Measurements from ENCODE around the gene ADAMTS3. TPM values are rescaled to one million over a fixed set of nuclear protein-coding genes. Genes with fewer than 3 reads are reported as not detected.

Gene ADAMTS3
- total RNA-seq, 2 donors from 2014 or later = 2.3 to 5.4 TPM

GRCh38 chr4:72513227-72513626 lies 55.8 kb downstream of the ADAMTS3 start:
- H3K27me3 ChIP-seq (replicated peaks; ENCODE audit: insufficient read depth) = no peaks in the 10 kb centered on the region
- H3K36me3 ChIP-seq = no peaks in the 10 kb centered on the region
- no peak for ATAC-seq (ENCODE audit: insufficient number of reproducible peaks, low FRiP score, low read depth)
- TF ChIP-seq CTCF (IDR thresholded peaks at IDR 0.05) = no peak
- peaks cover 8% of the 10 kb centered on the region for H3K9me3 ChIP-seq
- DNase-seq (ENCODE audit: low spot score) = no peak
- H3K4me3 ChIP-seq = no peak overlapping the region
- H3K4me1 ChIP-seq (ENCODE audit: control insufficient read depth in 1 of 2, low read depth in 2 of 2) = no peaks in the 10 kb centered on the region
- no peak overlapping the region for H3K27ac ChIP-seq

- DNase-seq (ENCODE audit: low spot score) (no peak), ATAC-seq (ENCODE audit: insufficient number of reproducible peaks, low FRiP score, low read depth) (no peak)
- H3K9me3 ChIP-seq = peaks cover 8% of the 10 kb centered on the region
- TF ChIP-seq CTCF (IDR thresholded peaks at IDR 0.05) = no peak
- H3K4me1 ChIP-seq (ENCODE audit: control insufficient read depth in 1 of 2, low read depth in 2 of 2) = no peaks in the 10 kb centered on the region
- H3K27ac ChIP-seq = no peak overlapping the region
- H3K36me3 ChIP-seq = no peaks in the 10 kb centered on the region
- H3K27me3 ChIP-seq (replicated peaks; ENCODE audit: insufficient read depth) = no peaks in the 10 kb centered on the region
- no peak overlapping the region for H3K4me3 ChIP-seq
These were observed 61.1 kb downstream of the ADAMTS3 start for GRCh38 chr4:72507860-72508419.

- H3K4me3 ChIP-seq = no peak overlapping the region
- no peaks in the 10 kb centered on the region for H3K4me1 ChIP-seq (ENCODE audit: control insufficient read depth in 1 of 2, low read depth in 2 of 2)
- H3K36me3 ChIP-seq = no peaks in the 10 kb centered on the region
- peaks cover 8% of the 10 kb centered on the region for H3K9me3 ChIP-seq
- ATAC-seq (ENCODE audit: insufficient number of reproducible peaks, low FRiP score, low read depth) = no peak
- H3K27ac ChIP-seq = no peak overlapping the region
- no peak for DNase-seq (ENCODE audit: low spot score)
- no peaks in the 10 kb centered on the region for H3K27me3 ChIP-seq (replicated peaks; ENCODE audit: insufficient read depth)
- TF ChIP-seq CTCF (IDR thresholded peaks at IDR 0.05) = no peak
These were observed 61.9 kb downstream of the ADAMTS3 start for GRCh38 chr4:72507167-72507566.

GRCh38 chr4:72505314-72505744 lies 63.7 kb downstream of the ADAMTS3 start:
- no peak overlapping the region for H3K27ac ChIP-seq
- peak; percentile 62 for TF ChIP-seq CTCF (IDR thresholded peaks at IDR 0.05)
- H3K4me3 ChIP-seq = no peak overlapping the region
- H3K27me3 ChIP-seq (replicated peaks; ENCODE audit: insufficient read depth) = no peaks in the 10 kb centered on the region
- H3K4me1 ChIP-seq (ENCODE audit: control insufficient read depth in 1 of 2, low read depth in 2 of 2) = no peaks in the 10 kb centered on the region
- no peaks in the 10 kb centered on the region for H3K36me3 ChIP-seq
- ATAC-seq (ENCODE audit: insufficient number of reproducible peaks, low FRiP score, low read depth) (no peak), DNase-seq (ENCODE audit: low spot score) (no peak)
- peaks cover 3% of the 10 kb centered on the region for H3K9me3 ChIP-seq

- H3K36me3 ChIP-seq = no peaks in the 10 kb centered on the region
- H3K27me3 ChIP-seq (replicated peaks; ENCODE audit: insufficient read depth) = no peaks in the 10 kb centered on the region
- H3K9me3 ChIP-seq = no peaks in the 10 kb centered on the region
- no peak for TF ChIP-seq CTCF (IDR thresholded peaks at IDR 0.05)
- no peak overlapping the region for H3K27ac ChIP-seq
- DNase-seq (ENCODE audit: low spot score) (no peak), ATAC-seq (ENCODE audit: insufficient number of reproducible peaks, low FRiP score, low read depth) (no peak)
- H3K4me1 ChIP-seq (ENCODE audit: control insufficient read depth in 1 of 2, low read depth in 2 of 2) = no peaks in the 10 kb centered on the region
- H3K4me3 ChIP-seq = no peak overlapping the region
These were observed 68.8 kb downstream of the ADAMTS3 start for GRCh38 chr4:72500214-72500613.

Data from thoracic aorta (tissue), 2 donors.